Neural cell (in vitro differentiated cells): ENCODE data around the gene ERBB4. TPM values are rescaled to one million over a fixed set of nuclear protein-coding genes. Genes with fewer than 3 reads are reported as not detected.

ENCODE experiments used
- H2AFZ ChIP-seq: fragments of 200-600, 300-800 bp; sonication (generic), shearing (Covaris generic); 2 replicates; pipeline ENCODE4 v1.6.0; 2014; ENCODE audit warnings: low read depth, mild to moderate bottlenecking, antibody characterized with exemption, low read length, moderate library complexity
- H3F3A ChIP-seq: fragments of 200-600 bp; shearing (Covaris generic); 2 replicates; pipeline ENCODE4 v1.6.1; 2016; ENCODE audit warnings: mild to moderate bottlenecking, moderate library complexity, mixed read lengths, antibody characterized with exemption, low read length; ENCODE audit not compliant: insufficient read depth, poor library complexity, severe bottlenecking
- H3K27ac ChIP-seq: fragments of 200-600, 300-800 bp; sonication (generic), shearing (Covaris generic); 2 replicates; pipeline ENCODE4 v1.5.1; 2014; ENCODE audit warnings: mild to moderate bottlenecking, low read length, moderate library complexity
- H3K27me3 ChIP-seq: fragments of 300-800, 200-600 bp; sonication (generic), shearing (Covaris generic); 2 replicates; pipeline ENCODE4 v1.6.0; 2014; ENCODE audit warnings: mild to moderate bottlenecking, low read depth, low read length, moderate library complexity; ENCODE audit not compliant: insufficient read depth
- H3K36me3 ChIP-seq: fragments of 300-800, 200-600 bp; sonication (generic), shearing (Covaris generic); 2 replicates; pipeline ENCODE4 v1.5.1; 2014; ENCODE audit warnings: mild to moderate bottlenecking, antibody characterized with exemption, low read length, moderate library complexity; ENCODE audit not compliant: insufficient read depth
- H3K4me2 ChIP-seq: fragments of 300-800, 200-600 bp; sonication (generic), shearing (Covaris generic); 2 replicates; pipeline ENCODE4 v1.6.0; 2014; ENCODE audit warnings: mild to moderate bottlenecking, low read length
- H3K4me3 ChIP-seq: fragments of 300-800, 200-600 bp; sonication (generic), shearing (Covaris generic); 2 replicates; pipeline ENCODE4 v1.5.1; 2014; ENCODE audit warnings: mild to moderate bottlenecking, low read length, moderate library complexity
- H3K79me2 ChIP-seq: fragments of 200-600 bp; shearing (Covaris generic); replicated peaks from 2 replicates; pipeline ENCODE4 v1.6.0; 2014; ENCODE audit warnings: mild to moderate bottlenecking, low read length, moderate library complexity; ENCODE audit not compliant: insufficient read depth
- H3K9ac ChIP-seq: fragments of 300-800, 200-600 bp; sonication (generic), shearing (Covaris generic); 2 replicates; pipeline ENCODE4 v1.6.1; 2016; ENCODE audit warnings: mild to moderate bottlenecking, low read length, mixed read lengths
- H3K9me2 ChIP-seq: fragments of 200-600 bp; shearing (Covaris generic); 2 replicates; pipeline ENCODE4 v1.6.1; 2016; ENCODE audit warnings: mild to moderate bottlenecking, low read length, mixed read lengths; ENCODE audit not compliant: insufficient read depth
- H3K9me3 ChIP-seq: fragments of 200-600, 300-800 bp; sonication (generic), shearing (Covaris generic); 2 replicates; pipeline ENCODE4 v1.6.1; 2016; ENCODE audit warnings: mild to moderate bottlenecking, mixed run types, low read length, moderate library complexity, mixed read lengths
- H4K20me1 ChIP-seq: fragments of 200-600 bp; shearing (Covaris generic); 2 replicates; pipeline ENCODE4 v1.6.1; 2016; ENCODE audit warnings: mild to moderate bottlenecking, mixed run types; ENCODE audit not compliant: insufficient read depth
- CTCF ChIP-seq: fragments of 450-650 bp; IDR thresholded peaks from 2 replicates; pipeline ENCODE4 v1.5.1; 2014; ENCODE audit warnings: antibody characterized with exemption, mild to moderate bottlenecking, moderate library complexity; ENCODE audit not compliant: poor library complexity, severe bottlenecking
- EP300 ChIP-seq: fragments of 450-650 bp; conservative IDR thresholded peaks from 2 replicates; pipeline ENCODE4 v1.6.1; 2014; ENCODE audit warnings: antibody characterized with exemption, mild to moderate bottlenecking, moderate library complexity; ENCODE audit not compliant: poor library complexity, severe bottlenecking
- EZH2 ChIP-seq: fragments of 200-600, 300-800 bp; shearing (Covaris generic), sonication (generic); IDR thresholded peaks from 2 replicates; pipeline ENCODE4 v1.6.1; 2014; ENCODE audit warnings: antibody characterized with exemption, low read length, borderline replicate concordance, mild to moderate bottlenecking; ENCODE audit not compliant: insufficient read depth, poor library complexity, severe bottlenecking
- MXI1 ChIP-seq: fragments of 450-650 bp; conservative IDR thresholded peaks from 2 replicates; pipeline ENCODE4 v1.6.1; 2014; ENCODE audit warnings: antibody characterized with exemption, mild to moderate bottlenecking; ENCODE audit not compliant: poor library complexity, severe bottlenecking
- POLR2AphosphoS5 ChIP-seq: IDR thresholded peaks from 2 replicates; pipeline ENCODE4 v1.6.1; 2012
- RAD21 ChIP-seq: fragments of 450-650 bp; conservative IDR thresholded peaks from 2 replicates; pipeline ENCODE4 v1.6.1; 2014; ENCODE audit warnings: antibody characterized with exemption, mild to moderate bottlenecking, moderate library complexity
- REST ChIP-seq: IDR thresholded peaks from 2 replicates; pipeline ENCODE4 v1.6.1; 2012; ENCODE audit warnings: borderline replicate concordance
- SMC3 ChIP-seq: fragments of 450-650 bp; conservative IDR thresholded peaks from 2 replicates; pipeline ENCODE4 v1.6.1; 2014; ENCODE audit warnings: antibody characterized with exemption, mild to moderate bottlenecking, moderate library complexity; ENCODE audit not compliant: poor library complexity
- TAF1 ChIP-seq: IDR thresholded peaks from 2 replicates; pipeline ENCODE4 v1.6.1; 2012; ENCODE audit warnings: low read depth
- polyA plus RNA-seq: library from polyadenylated mRNA; depleted of rRNA; stranded (reverse); fragments of >200 nt; gene quantifications from 2 replicates; pipeline ENCODE4 v1.2.3, GENCODE V29; 2014

The ERBB4 gene
- polyA plus RNA-seq, 1 donor from 2014 or later = 0.69 TPM

- H3K27ac ChIP-seq = no peak overlapping the region
- H3K9me3 ChIP-seq = no peaks in the 10 kb centered on the region
- no peaks in the 10 kb centered on the region for H4K20me1 ChIP-seq
- no peak overlapping the region for H3K9ac ChIP-seq
- no peaks in the 10 kb centered on the region for H3K79me2 ChIP-seq
- H3K27me3 ChIP-seq = no peaks in the 10 kb centered on the region
- no peak overlapping the region for H3K4me3 ChIP-seq
- no peak overlapping the region for H3K4me2 ChIP-seq
- TF ChIP-seq TAF1 = no peak
- no peak for TF ChIP-seq EP300
- TF ChIP-seq SMC3 = no peak
- no peak for TF ChIP-seq REST
- TF ChIP-seq RAD21 = no peak
- no peak for TF ChIP-seq MXI1
- TF ChIP-seq EZH2 = no peak
- no peak for TF ChIP-seq CTCF
- TF ChIP-seq POLR2AphosphoS5 = no peak
- no peaks in the 10 kb centered on the region for H3K9me2 ChIP-seq
- no peak overlapping the region for H2AFZ ChIP-seq
- no peaks in the 10 kb centered on the region for H3F3A ChIP-seq
- no peaks in the 10 kb centered on the region for H3K36me3 ChIP-seq
These were observed 109.7 kb downstream of the ERBB4 start for GRCh38 chr2:212428681-212429478.

GRCh38 chr2:212427638-212428037, 111.0 kb downstream of the ERBB4 start:
- Histone ChIP-seq H3K4me3 (no peak overlapping the region), H3K9me2 (no peaks in the 10 kb centered on the region), H3K4me2 (no peak overlapping the region), H3K36me3 (no peaks in the 10 kb centered on the region), H4K20me1 (no peaks in the 10 kb centered on the region), H2AFZ (no peak overlapping the region), H3F3A (no peaks in the 10 kb centered on the region), H3K9me3 (no peaks in the 10 kb centered on the region), H3K9ac (no peak overlapping the region), H3K79me2 (no peaks in the 10 kb centered on the region), H3K27ac (no peak overlapping the region), H3K27me3 (no peaks in the 10 kb centered on the region)
- TF ChIP-seq EP300 (no peak), TAF1 (no peak), CTCF (no peak), EZH2 (no peak), MXI1 (no peak), REST (no peak), SMC3 (no peak), RAD21 (no peak), POLR2AphosphoS5 (no peak)
